ENCODE data around the gene RASGRP3.

RASGRP3 gene

GRCh38 chr2:33555681-33556080 lies 79.2 kb downstream of the RASGRP3 start:
- TF ChIP-seq CTCF (IDR thresholded peaks at IDR 0.05; ENCODE audit: insufficient read depth, low read length) (no peak), REST (IDR thresholded peaks at IDR 0.05; ENCODE audit: insufficient replicate concordance, low read depth) (no peak), POLR2AphosphoS5 (IDR thresholded peaks at IDR 0.05; ENCODE audit: low read depth) (no peak), SPI1 (IDR thresholded peaks at IDR 0.05; ENCODE audit: borderline replicate concordance, low read depth) (no peak), GABPA (IDR thresholded peaks at IDR 0.05; ENCODE audit: low read depth) (no peak)
- Histone ChIP-seq H3K27ac (replicated peaks) (no peak overlapping the region), H3K27me3 (ENCODE audit: insufficient read depth, poor library complexity, severe bottlenecking) (no peaks in the 10 kb centered on the region), H3K4me3 (replicated peaks; ENCODE audit: insufficient read depth, low read length) (no peak overlapping the region)
- DNase-seq (ENCODE audit: low read depth in 1 of 2, low spot score in 1 of 2): no peak

- Histone ChIP-seq H3K4me3 (replicated peaks; ENCODE audit: insufficient read depth, low read length) (no peak overlapping the region), H3K27me3 (ENCODE audit: insufficient read depth, poor library complexity, severe bottlenecking) (no peaks in the 10 kb centered on the region), H3K27ac (replicated peaks) (no peak overlapping the region)
- no peak for DNase-seq (ENCODE audit: low read depth in 1 of 2, low spot score in 1 of 2)
- TF ChIP-seq CTCF (IDR thresholded peaks at IDR 0.05; ENCODE audit: insufficient read depth, low read length): no peak
- no peak for TF ChIP-seq REST (IDR thresholded peaks at IDR 0.05; ENCODE audit: insufficient replicate concordance, low read depth)
- TF ChIP-seq SPI1 (IDR thresholded peaks at IDR 0.05; ENCODE audit: borderline replicate concordance, low read depth): no peak
- TF ChIP-seq GABPA (IDR thresholded peaks at IDR 0.05; ENCODE audit: low read depth): no peak
- TF ChIP-seq POLR2AphosphoS5 (IDR thresholded peaks at IDR 0.05; ENCODE audit: low read depth): no peak
Measured at GRCh38 chr2:33559328-33559727, 82.9 kb downstream of the RASGRP3 start.

- TF ChIP-seq GABPA (IDR thresholded peaks at IDR 0.05; ENCODE audit: low read depth) (no peak), REST (IDR thresholded peaks at IDR 0.05; ENCODE audit: insufficient replicate concordance, low read depth) (no peak), POLR2AphosphoS5 (IDR thresholded peaks at IDR 0.05; ENCODE audit: low read depth) (no peak), SPI1 (IDR thresholded peaks at IDR 0.05; ENCODE audit: borderline replicate concordance, low read depth) (no peak), CTCF (IDR thresholded peaks at IDR 0.05; ENCODE audit: insufficient read depth, low read length) (no peak)
- no peaks in the 10 kb centered on the region for H3K27me3 ChIP-seq (ENCODE audit: insufficient read depth, poor library complexity, severe bottlenecking)
- H3K4me3 ChIP-seq (replicated peaks; ENCODE audit: insufficient read depth, low read length): no peak overlapping the region
- no peak overlapping the region for H3K27ac ChIP-seq (replicated peaks)
- no peak for DNase-seq (ENCODE audit: low read depth in 1 of 2, low spot score in 1 of 2)
Measured at GRCh38 chr2:33560017-33560416, 83.6 kb downstream of the RASGRP3 start.
